ENCODE measurements around the gene PGP.

Gene PGP

GRCh38 chr16:2171601-2172178 lies 43.0 kb downstream of the PGP start:
- CTCF ChIA-PET = interaction anchor here (0.6 kb wide), 1 partner anchor 8 kb away, joined by 4 read pairs; no protein-coding TSS in a partner anchor
- peak overlapping the region; percentile 67 for H3K27ac ChIP-seq
- no peak for DNase-seq (ENCODE audit: low spot score)
- TF ChIP-seq, protein P1, sequence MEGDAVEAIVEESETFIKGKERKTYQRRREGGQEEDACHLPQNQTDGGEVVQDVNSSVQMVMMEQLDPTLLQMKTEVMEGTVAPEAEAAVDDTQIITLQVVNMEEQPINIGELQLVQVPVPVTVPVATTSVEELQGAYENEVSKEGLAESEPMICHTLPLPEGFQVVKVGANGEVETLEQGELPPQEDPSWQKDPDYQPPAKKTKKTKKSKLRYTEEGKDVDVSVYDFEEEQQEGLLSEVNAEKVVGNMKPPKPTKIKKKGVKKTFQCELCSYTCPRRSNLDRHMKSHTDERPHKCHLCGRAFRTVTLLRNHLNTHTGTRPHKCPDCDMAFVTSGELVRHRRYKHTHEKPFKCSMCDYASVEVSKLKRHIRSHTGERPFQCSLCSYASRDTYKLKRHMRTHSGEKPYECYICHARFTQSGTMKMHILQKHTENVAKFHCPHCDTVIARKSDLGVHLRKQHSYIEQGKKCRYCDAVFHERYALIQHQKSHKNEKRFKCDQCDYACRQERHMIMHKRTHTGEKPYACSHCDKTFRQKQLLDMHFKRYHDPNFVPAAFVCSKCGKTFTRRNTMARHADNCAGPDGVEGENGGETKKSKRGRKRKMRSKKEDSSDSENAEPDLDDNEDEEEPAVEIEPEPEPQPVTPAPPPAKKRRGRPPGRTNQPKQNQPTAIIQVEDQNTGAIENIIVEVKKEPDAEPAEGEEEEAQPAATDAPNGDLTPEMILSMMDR (conservative IDR thresholded peaks at IDR 0.05; ENCODE audit: low read depth) = no peak
- POLR2A ChIA-PET (ENCODE audit: low non-redundant PET) = no interaction called here

DNA sequence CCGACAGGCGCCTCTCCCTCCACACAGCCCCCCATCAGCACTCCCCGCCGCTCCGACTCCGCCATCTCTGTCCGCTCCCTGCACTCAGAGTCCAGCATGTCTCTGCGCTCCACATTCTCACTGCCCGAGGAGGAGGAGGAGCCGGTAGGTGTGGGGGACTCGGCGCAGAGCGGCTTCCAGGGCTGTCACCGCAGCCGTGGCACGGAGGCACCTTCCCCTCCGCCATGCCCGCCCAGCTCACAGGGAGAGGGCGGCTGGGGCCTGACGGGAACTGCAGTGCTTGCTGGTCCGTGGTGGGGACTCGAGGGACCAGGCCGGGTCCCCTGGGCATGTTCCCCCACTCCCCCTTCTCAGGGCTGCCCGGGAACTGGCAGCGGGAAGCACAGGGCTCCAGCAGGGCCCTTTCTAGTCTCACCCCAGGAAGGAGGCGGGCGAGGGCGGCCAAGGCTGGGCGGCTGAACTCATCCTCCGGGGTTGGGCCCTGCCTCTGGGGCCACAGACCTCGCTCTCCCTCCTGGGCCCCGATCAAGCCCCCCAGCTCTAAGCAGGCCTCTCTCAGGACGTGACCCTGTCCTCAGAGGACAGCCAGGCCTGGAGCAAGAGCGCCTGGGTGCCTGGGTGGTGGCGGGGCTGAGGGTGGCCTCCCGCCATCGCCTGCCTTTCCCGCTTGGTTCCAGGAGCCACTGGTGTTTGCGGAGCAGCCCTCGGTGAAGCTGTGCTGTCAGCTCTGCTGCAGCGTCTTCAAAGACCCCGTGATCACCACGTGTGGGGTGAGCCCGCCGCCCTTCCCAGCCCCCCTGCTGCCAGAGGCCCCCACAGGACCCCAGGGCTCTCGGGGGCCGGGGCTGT lies 43.8 kb downstream of the PGP start:
- DNase-seq (ENCODE audit: low spot score) = no peak
- CTCF ChIA-PET = no interaction called here
- H3K27ac ChIP-seq = peak overlapping the region; percentile 67
- TF ChIP-seq, protein P1 (conservative IDR thresholded peaks at IDR 0.05; ENCODE audit: low read depth) = no peak
- POLR2A ChIA-PET (ENCODE audit: low non-redundant PET) = no interaction called here

DNA sequence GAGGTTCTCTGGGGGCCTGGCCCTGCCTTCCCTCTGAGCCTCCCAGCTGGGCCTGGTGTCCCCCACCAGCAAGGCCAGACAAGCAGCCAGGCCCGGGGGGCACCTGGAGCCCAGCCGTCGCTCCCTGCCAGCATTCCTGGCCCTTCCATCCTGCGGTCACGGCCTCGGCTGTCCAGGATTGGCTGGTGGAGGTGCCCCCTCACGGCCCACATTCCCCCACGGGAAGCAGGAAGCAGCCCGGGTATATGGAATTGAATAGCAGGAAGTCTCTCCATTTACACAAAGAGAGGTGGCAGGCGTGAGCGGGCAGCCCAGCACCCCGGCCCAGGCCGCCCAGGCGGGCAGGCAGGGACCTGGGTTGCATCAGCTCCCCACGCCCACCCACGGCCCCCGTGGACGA lies 44.6 kb downstream of the PGP start:
- TF ChIP-seq, protein P1 (conservative IDR thresholded peaks at IDR 0.05; ENCODE audit: low read depth) = no peak
- peak overlapping the region; percentile 67 for H3K27ac ChIP-seq
- POLR2A ChIA-PET (ENCODE audit: low non-redundant PET) = no interaction called here
- DNase-seq (ENCODE audit: low spot score) = no peak
- CTCF ChIA-PET = no interaction called here

GRCh38 chr16:2167068-2167638 lies 47.5 kb downstream of the PGP start:
- DNase-seq (ENCODE audit: low spot score) = no peak
- TF ChIP-seq, protein P1 (conservative IDR thresholded peaks at IDR 0.05; ENCODE audit: low read depth) = no peak
- CTCF ChIA-PET = no interaction called here
- POLR2A ChIA-PET (ENCODE audit: low non-redundant PET) = no interaction called here
- peak overlapping the region; percentile 67 for H3K27ac ChIP-seq

DNA sequence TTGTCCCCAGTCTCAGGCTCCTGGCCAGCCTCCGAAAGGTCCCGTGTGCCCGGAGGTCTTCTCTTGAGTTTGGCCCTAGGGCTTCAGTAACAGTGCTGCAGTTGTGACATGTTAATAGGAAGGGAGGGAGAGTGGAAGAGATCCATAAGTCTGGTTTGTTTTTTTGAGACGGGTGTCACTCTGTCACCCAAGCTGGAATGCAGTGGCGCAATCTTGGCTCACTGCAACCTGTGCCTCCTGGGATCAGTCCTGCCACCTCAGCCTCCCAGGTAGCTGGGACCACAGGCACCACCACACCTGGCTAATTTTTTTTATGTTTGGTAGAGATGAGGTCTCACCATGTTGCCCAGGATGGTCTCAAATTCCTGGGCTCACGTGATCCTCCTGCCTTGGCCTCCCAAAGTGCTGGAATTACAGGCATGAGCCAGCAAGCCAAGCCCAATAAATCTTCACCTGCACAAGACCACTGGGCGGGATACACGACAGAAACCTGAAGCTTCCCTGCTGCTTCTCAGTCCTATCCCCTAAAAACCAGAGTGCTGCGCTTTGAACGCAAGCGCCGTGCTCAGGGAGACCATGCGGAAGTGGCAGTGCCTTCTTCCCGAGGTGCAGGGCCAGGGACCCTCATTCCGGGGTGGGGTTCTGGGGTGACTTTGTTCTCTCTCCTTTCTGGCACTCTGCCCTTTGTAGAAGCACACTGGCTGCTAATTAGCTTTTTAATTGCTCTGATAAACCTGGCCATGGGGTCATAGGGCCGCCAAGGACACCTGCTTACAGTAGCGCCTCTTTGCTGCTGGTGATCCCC lies 48.2 kb downstream of the PGP start:
- POLR2A ChIA-PET (ENCODE audit: low non-redundant PET) = no interaction called here
- CTCF ChIA-PET = interaction anchor here (0.6 kb wide), 1 partner anchor 26 kb away, joined by 3 read pairs; no protein-coding TSS in a partner anchor
- TF ChIP-seq, protein P1 (conservative IDR thresholded peaks at IDR 0.05; ENCODE audit: low read depth) = no peak
- no peak for DNase-seq (ENCODE audit: low spot score)
- H3K27ac ChIP-seq = peak overlapping the region; percentile 67

DNA sequence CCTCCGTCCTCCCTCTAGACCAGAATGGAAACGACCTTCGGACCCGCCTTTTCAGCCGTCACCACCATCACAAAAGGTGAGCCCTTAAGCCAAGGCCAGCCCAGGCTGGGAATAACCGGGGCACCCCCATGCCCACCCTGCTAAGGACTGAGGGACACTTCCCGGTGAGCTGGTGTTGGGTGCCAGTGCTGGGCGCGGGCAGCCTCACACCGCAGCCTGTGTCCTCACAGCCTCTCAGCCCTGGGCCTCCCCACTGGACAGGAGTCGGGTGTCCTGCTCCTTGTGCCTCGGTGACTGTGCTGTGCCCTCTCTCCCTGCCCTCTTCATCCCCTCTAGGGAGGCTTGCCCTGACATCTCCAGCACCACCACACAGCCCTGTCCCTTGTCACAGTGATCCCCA lies 48.8 kb downstream of the PGP start:
- no peak for DNase-seq (ENCODE audit: low spot score)
- POLR2A ChIA-PET (ENCODE audit: low non-redundant PET) = no interaction called here
- CTCF ChIA-PET = no interaction called here

More for the DNA sequence above, 48.8 kb downstream of the PGP start:
- TF ChIP-seq, protein P1 (conservative IDR thresholded peaks at IDR 0.05; ENCODE audit: low read depth) = no peak
- H3K27ac ChIP-seq = peak overlapping the region; percentile 67
